Measurements from ENCODE around the gene CCK.

Gene CCK

GRCh38 chr3:42256135-42256819 is 9.7 kb downstream of the CCK start:
- Histone ChIP-seq H3K4me3 (ENCODE audit: low read depth, low read length) (no peak overlapping the region), H3K4me1 (no peaks in the 10 kb centered on the region), H3K9me3 (ENCODE audit: control insufficient read depth, low read length) (no peaks in the 10 kb centered on the region), H2AFZ (no peak overlapping the region), H3K36me3 (ENCODE audit: control insufficient read depth, insufficient read depth, low read length) (peaks cover 2% of the 10 kb centered on the region), H3K9ac (no peak overlapping the region), H3K79me2 (no peaks in the 10 kb centered on the region), H3K27me3 (ENCODE audit: control insufficient read depth, insufficient read depth, low read length) (no peaks in the 10 kb centered on the region), H3K27ac (no peak overlapping the region), H3K4me2 (ENCODE audit: low read length) (no peak overlapping the region)
- no peak for TF ChIP-seq CTCF (IDR thresholded peaks at IDR 0.05)

- Histone ChIP-seq H3K27me3 (ENCODE audit: control insufficient read depth, insufficient read depth, low read length) (no peaks in the 10 kb centered on the region), H3K4me2 (ENCODE audit: low read length) (no peak overlapping the region), H3K9ac (no peak overlapping the region), H3K36me3 (ENCODE audit: control insufficient read depth, insufficient read depth, low read length) (peaks cover 2% of the 10 kb centered on the region), H3K9me3 (ENCODE audit: control insufficient read depth, low read length) (no peaks in the 10 kb centered on the region), H3K79me2 (no peaks in the 10 kb centered on the region), H3K4me1 (no peaks in the 10 kb centered on the region), H2AFZ (no peak overlapping the region), H3K27ac (no peak overlapping the region), H3K4me3 (ENCODE audit: low read depth, low read length) (no peak overlapping the region)
- no peak for TF ChIP-seq CTCF (IDR thresholded peaks at IDR 0.05)
Measured at GRCh38 chr3:42254566-42254965, 11.4 kb downstream of the CCK start.

- Histone ChIP-seq H3K4me2 (ENCODE audit: low read length) (no peak overlapping the region), H3K4me1 (no peaks in the 10 kb centered on the region), H2AFZ (no peak overlapping the region), H3K27me3 (ENCODE audit: control insufficient read depth, insufficient read depth, low read length) (no peaks in the 10 kb centered on the region), H3K9ac (no peak overlapping the region), H3K27ac (no peak overlapping the region), H3K4me3 (ENCODE audit: low read depth, low read length) (no peak overlapping the region), H3K36me3 (ENCODE audit: control insufficient read depth, insufficient read depth, low read length) (peaks cover 2% of the 10 kb centered on the region), H3K79me2 (no peaks in the 10 kb centered on the region), H3K9me3 (ENCODE audit: control insufficient read depth, low read length) (no peaks in the 10 kb centered on the region)
- TF ChIP-seq CTCF (IDR thresholded peaks at IDR 0.05) = no peak
Measured at GRCh38 chr3:42250761-42251160, 15.2 kb downstream of the CCK start.

- Histone ChIP-seq H3K4me1 (no peaks in the 10 kb centered on the region), H3K27me3 (ENCODE audit: control insufficient read depth, insufficient read depth, low read length) (no peaks in the 10 kb centered on the region), H3K27ac (no peak overlapping the region), H3K36me3 (ENCODE audit: control insufficient read depth, insufficient read depth, low read length) (no peaks in the 10 kb centered on the region), H3K4me2 (ENCODE audit: low read length) (no peak overlapping the region), H3K4me3 (ENCODE audit: low read depth, low read length) (no peak overlapping the region), H3K79me2 (no peaks in the 10 kb centered on the region), H3K9ac (no peak overlapping the region), H3K9me3 (ENCODE audit: control insufficient read depth, low read length) (no peaks in the 10 kb centered on the region), H2AFZ (no peak overlapping the region)
- peak; percentile 53 for TF ChIP-seq CTCF (IDR thresholded peaks at IDR 0.05)
Measured at GRCh38 chr3:42247576-42248027, 18.4 kb downstream of the CCK start.

GRCh38 chr3:42246091-42246490 is 19.9 kb downstream of the CCK start:
- H3K27me3 ChIP-seq (ENCODE audit: control insufficient read depth, insufficient read depth, low read length) = no peaks in the 10 kb centered on the region
- H3K9ac ChIP-seq = no peak overlapping the region
- H3K4me3 ChIP-seq (ENCODE audit: low read depth, low read length) = no peak overlapping the region

More at GRCh38 chr3:42246091-42246490, 19.9 kb downstream of the CCK start:
- no peaks in the 10 kb centered on the region for H3K9me3 ChIP-seq (ENCODE audit: control insufficient read depth, low read length)
- no peak for TF ChIP-seq CTCF (IDR thresholded peaks at IDR 0.05)
- H3K36me3 ChIP-seq (ENCODE audit: control insufficient read depth, insufficient read depth, low read length) = no peaks in the 10 kb centered on the region
- no peak overlapping the region for H2AFZ ChIP-seq
- no peaks in the 10 kb centered on the region for H3K4me1 ChIP-seq
- no peaks in the 10 kb centered on the region for H3K79me2 ChIP-seq
- no peak overlapping the region for H3K27ac ChIP-seq
- no peak overlapping the region for H3K4me2 ChIP-seq (ENCODE audit: low read length)
